Calu3 (cell line): ENCODE results near the gene OCIAD1. TPM values are rescaled to one million over a fixed set of nuclear protein-coding genes. Genes with fewer than 3 reads are reported as not detected.
"Not testable (repeated sequence)": the region's sequence is repeated elsewhere in the genome, so short reads cannot be mapped to it uniquely, and the experiment has no call there.

Source experiments
- BruUV-seq: library from RNA; stranded (reverse); fragments of 400-500 nt; replicated peaks from 2 replicates; lab custom pipeline; 2021; lab: Mats Ljungman, UMichigan
- CTCF ChIA-PET: fragments of 300-600 bp; sonication (Branson Sonifier 250); formaldehyde crosslinking; loops from one replicate; lab custom pipeline; 2022; ENCODE audit warnings: antibody characterized with exemption; lab: Charles Lee
- DNase-seq: peaks from one replicate; pipeline ENCODE4 v3.0.0; 2022
- H3K27ac Mint-ChIP-seq: one replicate; pipeline ENCODE4 v1.8.0; 2022; ENCODE audit warnings: mixed read lengths; ENCODE audit not compliant: unreplicated experiment
- H3K27me3 Mint-ChIP-seq: one replicate; pipeline ENCODE4 v1.8.0; 2022; ENCODE audit warnings: mixed read lengths; ENCODE audit not compliant: unreplicated experiment
- H3K36me3 Mint-ChIP-seq: one replicate; pipeline ENCODE4 v1.8.0; 2022; ENCODE audit warnings: mild to moderate bottlenecking, moderate library complexity, mixed read lengths; ENCODE audit not compliant: insufficient read depth, unreplicated experiment
- H3K4me1 Mint-ChIP-seq: one replicate; pipeline ENCODE4 v1.8.0; 2022; ENCODE audit warnings: mild to moderate bottlenecking, low read depth, mixed read lengths; ENCODE audit not compliant: unreplicated experiment
- H3K4me3 Mint-ChIP-seq: one replicate; pipeline ENCODE4 v1.8.0; 2022; ENCODE audit warnings: mild to moderate bottlenecking, low read depth, moderate library complexity, mixed read lengths; ENCODE audit not compliant: unreplicated experiment
- H3K9me3 Mint-ChIP-seq: one replicate; pipeline ENCODE4 v1.8.0; 2022; ENCODE audit warnings: low read depth, mixed read lengths; ENCODE audit not compliant: unreplicated experiment
- CTCF ChIP-seq: fragments of 200-600 bp; IDR thresholded peaks from one replicate; pipeline ENCODE4 v1.8.0; 2022; ENCODE audit warnings: antibody characterized with exemption; ENCODE audit not compliant: unreplicated experiment
- intact Hi-C: fragments of 100-400 bp; cut with micrococcal nuclease; formaldehyde crosslinking; loops from one replicate; pipeline ENCODE4 v1.10.0; 2022; ENCODE audit not compliant: unreplicated experiment
- total RNA-seq: library from RNA; stranded (reverse); gene quantifications from 2 replicates; pipeline ENCODE4 v1.2.3, GENCODE V29; 2022

The OCIAD1 gene
- total RNA-seq, 1 experiment from 2014 or later = 103 TPM

GRCh38 chr4:48879561-48880442 is 48.9 kb downstream of the OCIAD1 start:
- H3K27ac Mint-ChIP-seq = no peak overlapping the region
- no peak for TF ChIP-seq CTCF
- no peaks in the 10 kb centered on the region for H3K4me1 Mint-ChIP-seq
- no peak overlapping the region for H3K4me3 Mint-ChIP-seq
- no TSS peak for BruUV-seq
- peaks cover 4% of the 10 kb centered on the region for H3K36me3 Mint-ChIP-seq
- CTCF ChIA-PET = no interaction called here
- DNase-seq = no peak
- H3K9me3 Mint-ChIP-seq = no peaks in the 10 kb centered on the region
- intact Hi-C loops = loop anchor here (10.0 kb wide), 1 partner anchor 85 kb away; no protein-coding TSS in a partner anchor
- no peaks in the 10 kb centered on the region for H3K27me3 Mint-ChIP-seq

- H3K27ac Mint-ChIP-seq, H3K36me3 Mint-ChIP-seq, H3K4me1 Mint-ChIP-seq, H3K9me3 Mint-ChIP-seq, DNase-seq, CTCF ChIA-PET, intact Hi-C loops, H3K4me3 Mint-ChIP-seq, BruUV-seq, H3K27me3 Mint-ChIP-seq: not testable (repeated sequence)
These were observed 50.8 kb downstream of the OCIAD1 start for GRCh38 chr4:48881646-48882045.

- H3K4me1 Mint-ChIP-seq, CTCF ChIA-PET, H3K27ac Mint-ChIP-seq, BruUV-seq, intact Hi-C loops, H3K9me3 Mint-ChIP-seq, H3K4me3 Mint-ChIP-seq, DNase-seq, H3K27me3 Mint-ChIP-seq: not testable (repeated sequence)
- peaks cover 47% of the 10 kb centered on the region for H3K36me3 Mint-ChIP-seq
These were observed 58.9 kb downstream of the OCIAD1 start for GRCh38 chr4:48889750-48890149.

GRCh38 chr4:48891028-48891619 is 60.2 kb downstream of the OCIAD1 start:
- H3K4me1 Mint-ChIP-seq = no peaks in the 10 kb centered on the region
- no peaks in the 10 kb centered on the region for H3K27me3 Mint-ChIP-seq
- H3K4me3 Mint-ChIP-seq = no peak overlapping the region
- BruUV-seq = no TSS peak
- peaks cover 55% of the 10 kb centered on the region for H3K36me3 Mint-ChIP-seq
- TF ChIP-seq CTCF = no peak
- no peak overlapping the region for H3K27ac Mint-ChIP-seq
- intact Hi-C loops = loop anchor here (1.0 kb wide), 1 partner anchor 16 kb away; no protein-coding TSS in a partner anchor
- CTCF ChIA-PET = no interaction called here
- H3K9me3 Mint-ChIP-seq = no peaks in the 10 kb centered on the region
- no peak for DNase-seq

GRCh38 chr4:48896845-48897244 is 66.0 kb downstream of the OCIAD1 start:
- no peaks in the 10 kb centered on the region for H3K9me3 Mint-ChIP-seq
- no TSS peak for BruUV-seq

More at GRCh38 chr4:48896845-48897244, 66.0 kb downstream of the OCIAD1 start:
- TF ChIP-seq CTCF = no peak
- no peak for DNase-seq
- Mint-ChIP-seq H3K4me1 (peaks cover 22% of the 10 kb centered on the region), H3K4me3 (no peak overlapping the region), H3K27ac (no peak overlapping the region), H3K36me3 (peaks cover 62% of the 10 kb centered on the region), H3K27me3 (no peaks in the 10 kb centered on the region)
- CTCF ChIA-PET = no interaction called here
- intact Hi-C loops = no loop called here
